HepG2 (cell line): ENCODE results near the gene BLOC1S4. TPM values are rescaled to one million over a fixed set of nuclear protein-coding genes. Genes with fewer than 3 reads are reported as not detected.

Experiments
- CTCF ChIP-seq: sonication (generic); formaldehyde crosslinking; IDR thresholded peaks from 2 replicates; pipeline ENCODE4 v1.5.0; 2020; ENCODE audit warnings: mild to moderate bottlenecking, missing genetic modification reagents, moderate library complexity
- HMG20B ChIP-seq: conservative IDR thresholded peaks from 2 replicates; pipeline ENCODE4 v1.6.1; 2016; ENCODE audit warnings: missing genetic modification reagents, missing compliant biosample characterization
- HOXD1 ChIP-seq: sonication (generic); formaldehyde crosslinking; IDR thresholded peaks from 2 replicates; pipeline ENCODE4 v1.5.0; 2020; ENCODE audit warnings: missing genetic modification reagents
- ISL2 ChIP-seq: sonication (generic); formaldehyde crosslinking; IDR thresholded peaks from 2 replicates; pipeline ENCODE4 v1.5.0; 2020; ENCODE audit warnings: missing genetic modification reagents
- MED13 ChIP-seq: sonication (generic); formaldehyde crosslinking; IDR thresholded peaks from 2 replicates; pipeline ENCODE4 v1.5.0; 2020; ENCODE audit warnings: missing genetic modification reagents
- MTERF4 ChIP-seq: sonication (generic); formaldehyde crosslinking; IDR thresholded peaks from 2 replicates; pipeline ENCODE4 v1.8.0; 2023; ENCODE audit warnings: mild to moderate bottlenecking, missing genetic modification reagents
- PRDM10 ChIP-seq: sonication (generic); formaldehyde crosslinking; IDR thresholded peaks from 2 replicates; pipeline ENCODE4 v1.4.0; 2020; ENCODE audit warnings: low read depth, missing genetic modification reagents
- PREB ChIP-seq: sonication (generic); formaldehyde crosslinking; IDR thresholded peaks from 2 replicates; pipeline ENCODE4 v1.4.0; 2020; ENCODE audit warnings: missing genetic modification reagents
- SP5 ChIP-seq: IDR thresholded peaks from 2 replicates; pipeline ENCODE4 v1.6.1; 2016; ENCODE audit warnings: low read depth, borderline replicate concordance
- ZBTB3 ChIP-seq: sonication (generic); formaldehyde crosslinking; IDR thresholded peaks from 2 replicates; pipeline ENCODE4 v1.4.0; 2020; ENCODE audit warnings: low read depth, mild to moderate bottlenecking, moderate library complexity, missing genetic modification reagents, borderline replicate concordance
- ZFY ChIP-seq: sonication (generic); formaldehyde crosslinking; IDR thresholded peaks from 2 replicates; pipeline ENCODE4 v1.4.0; 2020; ENCODE audit warnings: missing genetic modification reagents
- ZMYM4 ChIP-seq: sonication (generic); formaldehyde crosslinking; IDR thresholded peaks from 2 replicates; pipeline ENCODE4 v1.8.1; 2023; ENCODE audit warnings: mild to moderate bottlenecking, missing genetic modification reagents
- ZNF414 ChIP-seq: sonication (generic); formaldehyde crosslinking; IDR thresholded peaks from 2 replicates; pipeline ENCODE4 v1.5.0; 2020; ENCODE audit warnings: missing genetic modification reagents
- ZNF484 ChIP-seq: sonication (generic); formaldehyde crosslinking; IDR thresholded peaks from 2 replicates; pipeline ENCODE4 v1.5.1; 2020; ENCODE audit warnings: mild to moderate bottlenecking, low read depth, missing genetic modification reagents, borderline replicate concordance
- ZNF549 ChIP-seq: sonication (generic); formaldehyde crosslinking; IDR thresholded peaks from 2 replicates; pipeline ENCODE4 v1.5.0; 2020; ENCODE audit warnings: missing genetic modification reagents
- ZSCAN22 ChIP-seq: sonication (generic); formaldehyde crosslinking; IDR thresholded peaks from 2 replicates; pipeline ENCODE4 v1.4.0; 2020; ENCODE audit warnings: mild to moderate bottlenecking, missing genetic modification reagents
- polyA plus RNA-seq, 8 experiments: library from polyadenylated mRNA; depleted of rRNA in 3 of 8; stranded (reverse) in 7 of 8; unstranded in 1 of 8; fragments of >200 nt; fragmentation: Illumina TruSeq in 4 of 8; extraction: Trizol in 4 of 8; gene quantifications; 2 replicates each; pipeline versions ENCODE4 v1.2.1 to v1.2.3, GENCODE V29; 2011 to 2016; ENCODE audit warnings: low read depth in 4 of 8, missing spikeins in 1 of 8, mixed read lengths in 1 of 8; ENCODE audit not compliant: insufficient read depth in 1 of 8
- total RNA-seq, 5 experiments: library from RNA; depleted of rRNA; stranded (reverse); fragments of >200 nt; fragmentation: Illumina TruSeq; extraction: Trizol; gene quantifications; 2 replicates each; pipeline ENCODE4 v1.2.3, GENCODE V29; 2016; ENCODE audit warnings: low read depth in 1 of 5
- TF ChIP-seq, protein P1 (sequence below): sonication (generic); formaldehyde crosslinking; IDR thresholded peaks from 2 replicates; pipeline ENCODE4 v1.4.0; 2020; ENCODE audit warnings: mild to moderate bottlenecking, low read depth, missing genetic modification reagents
- TF ChIP-seq, protein P2 (sequence below): sonication (generic); formaldehyde crosslinking; IDR thresholded peaks from 2 replicates; pipeline ENCODE4 v1.5.1; 2020; ENCODE audit warnings: missing genetic modification reagents, mild to moderate bottlenecking, borderline replicate concordance

Gene BLOC1S4
- total and polyA plus RNA-seq, 2 of the 13 experiments (the other 11 are each of a cell fraction or from before 2014, with no cell fraction given): 15.5 to 20.9 TPM

GRCh38 chr4:6694177-6694901, 21.6 kb upstream of the BLOC1S4 start (continued):
- TF ChIP-seq MED13 (no peak), ZSCAN22 (CRISPR knock-in tag) (peak; percentile 40; the same call in 1 of the 2 replicates), ZNF414 (CRISPR knock-in tag) (no peak), ZNF549 (CRISPR knock-in tag) (no peak), MTERF4 (CRISPR knock-in tag) (no peak; the same call in 1 of the 2 replicates), ZNF484 (CRISPR knock-in tag) (no peak), ZBTB3 (CRISPR knock-in tag) (no peak), ISL2 (no peak), ZFY (CRISPR knock-in tag) (no peak), CTCF (CRISPR knock-in tag) (no peak), PRDM10 (CRISPR knock-in tag) (no peak), ZMYM4 (CRISPR knock-in tag) (no peak), SP5 (CRISPR knock-in tag) (no peak), PREB (no peak), HMG20B (CRISPR knock-in tag) (no peak), HOXD1 (CRISPR knock-in tag) (no peak)
- TF ChIP-seq, protein P1, sequence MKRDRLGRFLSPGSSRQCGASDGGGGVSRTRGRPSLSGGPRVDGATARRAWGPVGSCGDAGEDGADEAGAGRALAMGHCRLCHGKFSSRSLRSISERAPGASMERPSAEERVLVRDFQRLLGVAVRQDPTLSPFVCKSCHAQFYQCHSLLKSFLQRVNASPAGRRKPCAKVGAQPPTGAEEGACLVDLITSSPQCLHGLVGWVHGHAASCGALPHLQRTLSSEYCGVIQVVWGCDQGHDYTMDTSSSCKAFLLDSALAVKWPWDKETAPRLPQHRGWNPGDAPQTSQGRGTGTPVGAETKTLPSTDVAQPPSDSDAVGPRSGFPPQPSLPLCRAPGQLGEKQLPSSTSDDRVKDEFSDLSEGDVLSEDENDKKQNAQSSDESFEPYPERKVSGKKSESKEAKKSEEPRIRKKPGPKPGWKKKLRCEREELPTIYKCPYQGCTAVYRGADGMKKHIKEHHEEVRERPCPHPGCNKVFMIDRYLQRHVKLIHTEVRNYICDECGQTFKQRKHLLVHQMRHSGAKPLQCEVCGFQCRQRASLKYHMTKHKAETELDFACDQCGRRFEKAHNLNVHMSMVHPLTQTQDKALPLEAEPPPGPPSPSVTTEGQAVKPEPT (CRISPR knock-in tag): no peak
- TF ChIP-seq, protein P2, sequence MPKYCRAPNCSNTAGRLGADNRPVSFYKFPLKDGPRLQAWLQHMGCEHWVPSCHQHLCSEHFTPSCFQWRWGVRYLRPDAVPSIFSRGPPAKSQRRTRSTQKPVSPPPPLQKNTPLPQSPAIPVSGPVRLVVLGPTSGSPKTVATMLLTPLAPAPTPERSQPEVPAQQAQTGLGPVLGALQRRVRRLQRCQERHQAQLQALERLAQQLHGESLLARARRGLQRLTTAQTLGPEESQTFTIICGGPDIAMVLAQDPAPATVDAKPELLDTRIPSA (CRISPR knock-in tag): no peak
